Measurements from ENCODE around the gene YPEL2.

- TF ChIP-seq, protein P1, sequence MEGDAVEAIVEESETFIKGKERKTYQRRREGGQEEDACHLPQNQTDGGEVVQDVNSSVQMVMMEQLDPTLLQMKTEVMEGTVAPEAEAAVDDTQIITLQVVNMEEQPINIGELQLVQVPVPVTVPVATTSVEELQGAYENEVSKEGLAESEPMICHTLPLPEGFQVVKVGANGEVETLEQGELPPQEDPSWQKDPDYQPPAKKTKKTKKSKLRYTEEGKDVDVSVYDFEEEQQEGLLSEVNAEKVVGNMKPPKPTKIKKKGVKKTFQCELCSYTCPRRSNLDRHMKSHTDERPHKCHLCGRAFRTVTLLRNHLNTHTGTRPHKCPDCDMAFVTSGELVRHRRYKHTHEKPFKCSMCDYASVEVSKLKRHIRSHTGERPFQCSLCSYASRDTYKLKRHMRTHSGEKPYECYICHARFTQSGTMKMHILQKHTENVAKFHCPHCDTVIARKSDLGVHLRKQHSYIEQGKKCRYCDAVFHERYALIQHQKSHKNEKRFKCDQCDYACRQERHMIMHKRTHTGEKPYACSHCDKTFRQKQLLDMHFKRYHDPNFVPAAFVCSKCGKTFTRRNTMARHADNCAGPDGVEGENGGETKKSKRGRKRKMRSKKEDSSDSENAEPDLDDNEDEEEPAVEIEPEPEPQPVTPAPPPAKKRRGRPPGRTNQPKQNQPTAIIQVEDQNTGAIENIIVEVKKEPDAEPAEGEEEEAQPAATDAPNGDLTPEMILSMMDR (IDR thresholded peaks at IDR 0.05; ENCODE audit: low read depth, low read length, poor library complexity, severe bottlenecking): no peak
- TF ChIP-seq EZH2phosphoT487 (IDR thresholded peaks at IDR 0.05; ENCODE audit: borderline replicate concordance, low read length): no peak
Measured at GRCh38 chr17:59284317-59284716, 47.1 kb upstream of the YPEL2 start.
